H9 (cell line): ENCODE data around the gene BBIP1. TPM values are rescaled to one million over a fixed set of nuclear protein-coding genes. Genes with fewer than 3 reads are reported as not detected.

ENCODE experiments used
- DNase-seq: peaks from one replicate; pipeline ENCODE4 v3.0.0-alpha.2; 2017
- H2AFZ ChIP-seq: one replicate; pipeline ENCODE4 v1.6.1; 2013; ENCODE audit warnings: mild to moderate bottlenecking, low read length, control low read depth, moderate library complexity
- H2AK5ac ChIP-seq: 2 replicates; pipeline ENCODE4 v1.6.1; 2013; ENCODE audit warnings: low read length, control low read depth, mixed read lengths; ENCODE audit not compliant: insufficient read length
- H2BK120ac ChIP-seq: one replicate; pipeline ENCODE4 v1.6.1; 2013; ENCODE audit warnings: low read depth, mild to moderate bottlenecking, low read length, control low read depth, inconsistent platforms; ENCODE audit not compliant: poor library complexity, severe bottlenecking
- H2BK12ac ChIP-seq: 2 replicates; pipeline ENCODE4 v1.6.1; 2013; ENCODE audit warnings: low read length, control low read depth, mixed read lengths, low read depth; ENCODE audit not compliant: insufficient read length
- H2BK15ac ChIP-seq: 2 replicates; pipeline ENCODE4 v1.6.1; 2013; ENCODE audit warnings: low read depth, low read length, control low read depth
- H2BK20ac ChIP-seq: one replicate; pipeline ENCODE4 v1.6.1; 2013; ENCODE audit warnings: low read depth, mild to moderate bottlenecking, low read length, control low read depth, inconsistent platforms; ENCODE audit not compliant: poor library complexity, severe bottlenecking
- H2BK5ac ChIP-seq: 2 replicates; pipeline ENCODE4 v1.6.1; 2013; ENCODE audit warnings: low read length, control low read depth, mixed read lengths; ENCODE audit not compliant: insufficient read length
- H3K14ac ChIP-seq: 2 replicates; pipeline ENCODE4 v1.6.1; 2013; ENCODE audit warnings: low read length, control low read depth; ENCODE audit not compliant: insufficient read depth
- H3K18ac ChIP-seq: 2 replicates; pipeline ENCODE4 v1.6.1; 2013; ENCODE audit warnings: low read depth, mild to moderate bottlenecking, mixed read lengths, low read length, control low read depth; ENCODE audit not compliant: insufficient read length
- H3K23ac ChIP-seq: 2 replicates; pipeline ENCODE4 v1.6.1; 2013; ENCODE audit warnings: low read length, control low read depth, mixed read lengths, low read depth; ENCODE audit not compliant: insufficient read length
- H3K23me2 ChIP-seq: 2 replicates; pipeline ENCODE4 v1.6.1; 2013; ENCODE audit warnings: low read depth, mild to moderate bottlenecking, mixed read lengths, low read length, control low read depth; ENCODE audit not compliant: insufficient read length, poor library complexity, severe bottlenecking
- H3K27ac ChIP-seq: 2 replicates; pipeline ENCODE4 v1.5.1; 2013; ENCODE audit warnings: low read length, control low read depth, mixed read lengths, low read depth; ENCODE audit not compliant: insufficient read length
- H3K27me3 ChIP-seq: 2 replicates; pipeline ENCODE4 v1.6.1; 2013; ENCODE audit warnings: low read length, control low read depth, inconsistent platforms; ENCODE audit not compliant: insufficient read depth
- H3K4ac ChIP-seq: 2 replicates; pipeline ENCODE4 v1.6.1; 2013; ENCODE audit warnings: low read depth, mild to moderate bottlenecking, control low read depth, inconsistent platforms, low read length, moderate library complexity
- H3K4me1 ChIP-seq: 2 replicates; pipeline ENCODE4 v1.6.1; 2013; ENCODE audit warnings: low read length, control low read depth, inconsistent platforms; ENCODE audit not compliant: insufficient read depth
- H3K4me2 ChIP-seq: 2 replicates; pipeline ENCODE4 v1.6.1; 2013; ENCODE audit warnings: low read length, control low read depth, mixed read lengths; ENCODE audit not compliant: insufficient read length, insufficient read depth
- H3K56ac ChIP-seq: 2 replicates; pipeline ENCODE4 v1.6.1; 2013; ENCODE audit warnings: low read depth, mild to moderate bottlenecking, mixed read lengths, low read length, control low read depth; ENCODE audit not compliant: insufficient read length
- H3K79me1 ChIP-seq: 2 replicates; pipeline ENCODE4 v1.6.1; 2013; ENCODE audit warnings: low read depth, mild to moderate bottlenecking, moderate library complexity, low read length, control low read depth, inconsistent platforms; ENCODE audit not compliant: insufficient read depth, poor library complexity, severe bottlenecking
- H3K79me2 ChIP-seq: 2 replicates; pipeline ENCODE4 v1.6.1; 2013; ENCODE audit warnings: low read length, control low read depth, inconsistent platforms; ENCODE audit not compliant: insufficient read depth
- H3K9ac ChIP-seq: 2 replicates; pipeline ENCODE4 v1.6.1; 2013; ENCODE audit warnings: low read length, control low read depth, mixed read lengths; ENCODE audit not compliant: insufficient read length; ENCODE audit errors: extremely low read depth
- H3K9me3 ChIP-seq: one replicate; pipeline ENCODE4 v1.6.1; 2013; ENCODE audit warnings: low read depth, low read length, inconsistent platforms; ENCODE audit not compliant: control insufficient read depth
- H3T11ph ChIP-seq: one replicate; pipeline ENCODE4 v1.6.1; 2013; ENCODE audit warnings: mild to moderate bottlenecking, low read length, control low read depth, inconsistent platforms
- H4K20me1 ChIP-seq: one replicate; pipeline ENCODE4 v1.6.1; 2013; ENCODE audit not compliant: control insufficient read depth, insufficient read length, insufficient read depth
- H4K5ac ChIP-seq: 2 replicates; pipeline ENCODE4 v1.6.1; 2013; ENCODE audit warnings: low read depth, mild to moderate bottlenecking, mixed read lengths, low read length, control low read depth; ENCODE audit not compliant: insufficient read length
- H4K8ac ChIP-seq: replicated peaks from 2 replicates; pipeline ENCODE4 v1.6.1; 2013; ENCODE audit warnings: low read length, control low read depth, mixed read lengths, low read depth; ENCODE audit not compliant: insufficient read length
- H4K91ac ChIP-seq: 2 replicates; pipeline ENCODE4 v1.6.1; 2013; ENCODE audit warnings: low read depth, mild to moderate bottlenecking, moderate library complexity, mixed read lengths, low read length, control low read depth; ENCODE audit not compliant: insufficient read length
- H3K27ac Mint-ChIP-seq, 3 experiments: 2 replicates in 2 of 3; 3 replicates in 1 of 3; pipeline ENCODE4 v1.8.0; 2020 to 2021; ENCODE audit warnings: mixed read lengths in 3 of 3, mild to moderate bottlenecking in 1 of 3, moderate library complexity in 1 of 3
- H3K27me3 Mint-ChIP-seq: 2 replicates; pipeline ENCODE4 v1.8.0; 2021; ENCODE audit warnings: low read depth, mild to moderate bottlenecking, moderate library complexity, mixed read lengths
- H3K36me3 Mint-ChIP-seq, 3 experiments: 2 replicates in 2 of 3; 3 replicates in 1 of 3; pipeline ENCODE4 v1.8.0; 2020 to 2021; ENCODE audit warnings: low read depth in 3 of 3, mixed read lengths in 3 of 3; ENCODE audit not compliant: insufficient read depth in 1 of 3
- H3K4me1 Mint-ChIP-seq, 2 experiments: 2 replicates each; pipeline ENCODE4 v1.8.0; 2020; ENCODE audit warnings: mixed read lengths in 2 of 2
- H3K4me3 Mint-ChIP-seq, 2 experiments: 2 replicates in 1 of 2; 3 replicates in 1 of 2; pipeline ENCODE4 v1.8.0; 2020 to 2021; ENCODE audit warnings: mild to moderate bottlenecking in 2 of 2, mixed read lengths in 2 of 2, moderate library complexity in 1 of 2
- H3K9me3 Mint-ChIP-seq, 2 experiments: 2 replicates in 1 of 2; 3 replicates in 1 of 2; pipeline ENCODE4 v1.8.0; 2020; ENCODE audit warnings: mild to moderate bottlenecking in 2 of 2, mixed read lengths in 2 of 2, moderate library complexity in 1 of 2
- WGBS: extraction: QIAGEN DNeasy Blood & Tissue Kit; methylation state at CpG from one replicate; pipeline ENCODE4 v1.1.7; 2013; ENCODE audit warnings: missing lambda C conversion rate, low lambda C conversion rate, mixed read lengths; ENCODE audit not compliant: insufficient read length; ENCODE audit errors: extremely low coverage; 5-methylcytosine and 5-hydroxymethylcytosine counted together
- total RNA-seq: library from RNA; stranded (reverse); gene quantifications from 2 replicates; pipeline ENCODE4 v1.2.1, GENCODE V29; 2021
- TF ChIP-seq, protein P1 (sequence below): fragments of 200-600 bp; sonication (generic); conservative IDR thresholded peaks from 3 replicates; pipeline ENCODE4 v1.8.0; 2021; ENCODE audit warnings: antibody characterized with exemption, mild to moderate bottlenecking

BBIP1 gene
- total RNA-seq, 1 experiment from 2014 or later, result 18.8 TPM

DNA sequence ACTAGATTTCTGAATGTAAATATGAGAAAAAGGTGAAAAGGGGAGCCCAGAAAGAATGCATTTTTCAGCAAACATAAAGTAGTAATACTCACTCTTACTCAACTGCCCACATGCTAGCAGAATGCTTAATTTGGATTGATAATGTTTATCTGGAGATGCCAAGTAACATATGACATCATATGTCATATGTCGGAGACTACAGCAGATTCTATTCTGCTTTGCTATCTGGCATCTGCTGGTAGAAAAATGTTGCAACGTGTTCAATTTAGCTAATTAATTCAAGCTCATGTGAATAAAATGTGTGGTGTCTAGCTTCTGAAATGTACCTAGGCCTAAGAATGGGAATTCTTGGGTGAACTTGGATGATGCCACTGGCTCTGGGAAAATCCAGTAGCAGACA lies 4.5 kb downstream of the BBIP1 start:
- no peak overlapping the region for H3K18ac ChIP-seq
- no peak overlapping the region for H2BK12ac ChIP-seq
- Mint-ChIP-seq H3K4me1 (peaks cover 18 to 21% of the 10 kb centered on the region in 2 experiments), H3K4me3 (no peak overlapping the region), H3K9me3 (no peaks in the 10 kb centered on the region; a peak in 1 of 5 replicates), H3K36me3 (peaks cover 0 to 6% (median 0%) of the 10 kb centered on the region in 3 experiments; a peak in 2 of 7 replicates), H3K27ac (no peak overlapping the region), H3K27me3 (no peaks in the 10 kb centered on the region)
- no peak overlapping the region for H2AK5ac ChIP-seq
- H3K27me3 ChIP-seq, result no peaks in the 10 kb centered on the region
- H3K9ac ChIP-seq, result no peak overlapping the region
- H3K4me1 ChIP-seq, result peaks cover 4% of the 10 kb centered on the region; the same call in 1 of the 2 replicates
- H2AFZ ChIP-seq, result no peak overlapping the region
- no peak overlapping the region for H3K56ac ChIP-seq
- H3K79me1 ChIP-seq, result no peaks in the 10 kb centered on the region
- no peak overlapping the region for H2BK120ac ChIP-seq
- no peak overlapping the region for H3K14ac ChIP-seq
- no peak overlapping the region for H3K4ac ChIP-seq
- no peaks in the 10 kb centered on the region for H3K9me3 ChIP-seq
- TF ChIP-seq, protein P1, sequence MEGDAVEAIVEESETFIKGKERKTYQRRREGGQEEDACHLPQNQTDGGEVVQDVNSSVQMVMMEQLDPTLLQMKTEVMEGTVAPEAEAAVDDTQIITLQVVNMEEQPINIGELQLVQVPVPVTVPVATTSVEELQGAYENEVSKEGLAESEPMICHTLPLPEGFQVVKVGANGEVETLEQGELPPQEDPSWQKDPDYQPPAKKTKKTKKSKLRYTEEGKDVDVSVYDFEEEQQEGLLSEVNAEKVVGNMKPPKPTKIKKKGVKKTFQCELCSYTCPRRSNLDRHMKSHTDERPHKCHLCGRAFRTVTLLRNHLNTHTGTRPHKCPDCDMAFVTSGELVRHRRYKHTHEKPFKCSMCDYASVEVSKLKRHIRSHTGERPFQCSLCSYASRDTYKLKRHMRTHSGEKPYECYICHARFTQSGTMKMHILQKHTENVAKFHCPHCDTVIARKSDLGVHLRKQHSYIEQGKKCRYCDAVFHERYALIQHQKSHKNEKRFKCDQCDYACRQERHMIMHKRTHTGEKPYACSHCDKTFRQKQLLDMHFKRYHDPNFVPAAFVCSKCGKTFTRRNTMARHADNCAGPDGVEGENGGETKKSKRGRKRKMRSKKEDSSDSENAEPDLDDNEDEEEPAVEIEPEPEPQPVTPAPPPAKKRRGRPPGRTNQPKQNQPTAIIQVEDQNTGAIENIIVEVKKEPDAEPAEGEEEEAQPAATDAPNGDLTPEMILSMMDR, result no peak
- no peak overlapping the region for H3K23ac ChIP-seq
- H2BK15ac ChIP-seq, result no peak overlapping the region
- no peaks in the 10 kb centered on the region for H4K20me1 ChIP-seq
- no peak overlapping the region for H4K5ac ChIP-seq
- H3K4me2 ChIP-seq, result no peak overlapping the region
- no peak overlapping the region for H4K91ac ChIP-seq
- H3T11ph ChIP-seq, result no peak overlapping the region
- no peak for DNase-seq
- no peaks in the 10 kb centered on the region for H3K79me2 ChIP-seq
- H4K8ac ChIP-seq, result no peak overlapping the region
- no peak overlapping the region for H2BK20ac ChIP-seq
- no CpG with 5 or more reads among the region's 2 CpGs for WGBS
- no peak overlapping the region for H2BK5ac ChIP-seq
- H3K23me2 ChIP-seq, result no peaks in the 10 kb centered on the region
- H3K27ac ChIP-seq, result no peak overlapping the region
